Stimulated activated naive B cell treated with anti-CD40 and anti-IgM and Interleukin-4, amounts not matched to agents 10 μg/mL and 1 μg/mL and 100 μg/mL, for 72 hours (primary cell): ENCODE data around the gene PBXIP1.

Experiments used
- ATAC-seq, 2 donors: fragments of 150-1000 bp; cut with Tn5 transposase; replicated peaks; 2 replicates each; pipeline ENCODE4 v1.10.0; 2021; ENCODE audit warnings: moderate library complexity in 1 of 2
- DNase-seq: peaks from one replicate; pipeline ENCODE4 v3.0.0; 2021
- H3K27ac Mint-ChIP-seq: one replicate; pipeline ENCODE4 v1.8.0; 2022; ENCODE audit warnings: mild to moderate bottlenecking, mixed read lengths
- H3K27me3 Mint-ChIP-seq, 2 donors: one replicate each; pipeline ENCODE4 v1.8.0; 2022; ENCODE audit warnings: mixed read lengths in 2 of 2
- H3K36me3 Mint-ChIP-seq, 2 donors: one replicate each; pipeline ENCODE4 v1.8.0; 2022; ENCODE audit warnings: mixed read lengths in 2 of 2, mild to moderate bottlenecking in 1 of 2
- H3K4me1 Mint-ChIP-seq, 2 donors: one replicate each; pipeline ENCODE4 v1.8.0; 2022; ENCODE audit warnings: mixed read lengths in 2 of 2, mild to moderate bottlenecking in 1 of 2
- H3K4me3 Mint-ChIP-seq, 2 donors: one replicate each; pipeline ENCODE4 v1.8.0; 2022; ENCODE audit warnings: mild to moderate bottlenecking in 2 of 2, mixed read lengths in 2 of 2, moderate library complexity in 1 of 2
- H3K9me3 Mint-ChIP-seq, 2 donors: one replicate each; pipeline ENCODE4 v1.8.0; 2022; ENCODE audit warnings: mixed read lengths in 2 of 2, mild to moderate bottlenecking in 1 of 2

Gene PBXIP1

DNA sequence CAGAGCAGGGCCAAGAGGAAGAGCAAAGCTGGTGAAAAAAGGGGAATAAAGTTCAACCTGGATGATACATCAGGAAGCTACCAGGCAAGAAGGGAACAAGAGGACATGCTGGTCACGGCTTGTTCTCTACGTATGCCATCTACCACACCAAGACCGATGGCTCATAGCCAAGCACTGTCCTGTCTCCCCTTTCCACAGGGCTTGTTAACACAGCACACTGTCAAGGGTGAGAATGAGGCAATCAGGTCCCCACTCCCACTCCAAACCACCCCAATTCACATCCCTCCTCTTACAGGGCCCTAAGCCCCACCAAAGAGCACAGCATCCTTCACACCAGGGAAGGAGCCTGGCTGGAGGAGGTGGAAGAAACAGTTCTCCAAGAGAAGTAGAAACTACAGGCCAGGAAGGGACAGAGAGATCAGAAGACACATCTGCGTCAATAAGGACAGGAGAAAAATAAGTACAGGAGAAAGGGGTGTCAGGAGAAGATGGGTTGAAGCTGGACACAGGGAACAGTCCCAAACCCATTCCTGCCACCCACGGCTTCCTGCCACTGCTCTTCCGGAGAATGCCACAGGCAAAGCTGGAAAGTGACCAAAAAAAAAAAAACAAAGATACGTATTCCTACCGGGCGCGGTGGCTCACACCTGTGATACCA lies 15.6 kb upstream of the PBXIP1 start:
- Mint-ChIP-seq H3K9me3 (no peaks in the 10 kb centered on the region), H3K4me3 (peak overlapping the region; percentile 36 to 82), H3K27me3 (no peaks in the 10 kb centered on the region), H3K36me3 (peaks cover 28 to 42% of the 10 kb centered on the region in 2 donors), H3K27ac (peak overlapping the region; percentile 56), H3K4me1 (peaks cover 31 to 50% of the 10 kb centered on the region in 2 donors)
- DNase-seq (no peak), ATAC-seq (no peak)

DNA sequence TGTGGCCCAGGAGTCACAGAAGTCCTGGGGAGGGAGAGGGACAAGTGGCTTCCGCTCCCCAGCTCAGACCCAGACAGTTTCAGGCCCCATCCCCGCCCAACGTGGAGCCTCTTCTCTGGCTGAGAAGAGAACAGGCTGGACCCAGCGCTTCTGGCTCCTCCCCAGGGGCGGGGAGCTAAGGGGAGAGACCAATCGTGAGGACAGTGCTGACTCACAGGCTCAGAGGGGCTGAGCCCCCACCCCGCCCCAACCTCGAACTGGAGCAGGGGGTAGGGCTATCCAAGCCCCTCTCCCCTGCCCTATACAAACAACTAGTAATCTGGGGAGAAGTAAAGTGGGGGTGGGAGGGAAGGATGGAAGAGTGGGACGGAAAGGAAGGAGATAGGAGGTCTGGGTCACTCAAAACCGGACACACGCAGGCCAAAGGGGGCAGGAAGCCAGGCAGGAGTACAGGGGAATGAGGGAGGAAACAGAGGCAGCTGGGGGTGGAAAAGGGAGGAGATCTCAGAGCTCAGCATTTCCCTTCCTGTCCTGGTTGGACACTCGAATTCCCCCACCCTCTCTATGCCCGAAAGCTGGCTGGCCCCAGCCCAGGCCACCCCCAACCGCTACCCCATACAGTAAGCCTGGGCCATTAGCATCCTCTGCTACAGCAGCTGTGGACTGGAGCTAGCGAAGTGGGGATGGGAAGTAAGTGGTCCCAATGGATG lies 14.9 kb upstream of the PBXIP1 start, which contains the start of gene SHC1:
Gene SHC1, minus strand, starts transcription at position 117 of the 710 bp plus-strand sequence. CDS start 221 bp downstream, outside the sequence.
- ATAC-seq, result peak in 1 of 2 donors; percentile 15

DNA sequence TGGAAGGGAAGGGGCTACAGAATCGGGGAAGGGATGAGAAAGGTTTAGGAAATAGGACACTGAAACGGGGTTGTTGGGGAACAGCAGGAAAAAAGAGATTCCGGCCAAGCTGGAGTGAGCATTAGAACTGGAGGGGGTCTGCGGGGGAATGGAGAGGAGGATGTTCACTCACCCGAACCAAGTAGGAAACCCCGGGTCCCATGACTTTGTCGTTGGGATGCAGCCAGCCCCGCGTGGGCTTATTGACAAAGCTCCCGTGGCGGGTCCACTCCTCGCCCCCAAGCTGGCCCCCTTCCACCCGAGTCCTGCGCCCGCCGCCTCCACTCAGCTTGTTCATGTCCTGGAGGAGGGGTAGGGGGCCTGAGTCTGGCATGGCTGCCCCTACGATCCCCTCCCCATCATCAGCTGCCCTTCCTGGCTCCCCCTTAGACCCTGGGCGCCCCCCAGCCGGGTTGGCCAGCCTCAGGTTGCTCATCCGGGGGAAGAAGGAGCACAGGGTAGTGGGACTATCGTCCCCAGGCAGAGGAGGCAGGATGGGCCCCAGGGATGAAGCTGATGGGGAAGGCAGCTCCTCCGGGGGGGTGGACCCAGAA lies 14.1 kb upstream of the PBXIP1 start:
- Mint-ChIP-seq H3K9me3 (no peaks in the 10 kb centered on the region), H3K27me3 (no peaks in the 10 kb centered on the region), H3K4me3 (peak overlapping the region; percentile 75 to 82), H3K4me1 (peaks cover 32 to 50% of the 10 kb centered on the region in 2 donors), H3K27ac (peak overlapping the region; percentile 97), H3K36me3 (peaks cover 34 to 49% of the 10 kb centered on the region in 2 donors)
- ATAC-seq (no peak), DNase-seq (no peak)

More for the DNA sequence above, 14.9 kb upstream of the PBXIP1 start, which contains the start of gene SHC1:
- Mint-ChIP-seq H3K9me3 (no peaks in the 10 kb centered on the region), H3K36me3 (peaks cover 28 to 42% of the 10 kb centered on the region in 2 donors), H3K4me1 (peaks cover 29 to 50% of the 10 kb centered on the region in 2 donors), H3K27me3 (no peaks in the 10 kb centered on the region), H3K27ac (peak within 1 kb of the TSS; percentile 97), H3K4me3 (peak within 1 kb of the TSS; percentile 75 to 82)
- peak; percentile 46 for DNase-seq

DNA sequence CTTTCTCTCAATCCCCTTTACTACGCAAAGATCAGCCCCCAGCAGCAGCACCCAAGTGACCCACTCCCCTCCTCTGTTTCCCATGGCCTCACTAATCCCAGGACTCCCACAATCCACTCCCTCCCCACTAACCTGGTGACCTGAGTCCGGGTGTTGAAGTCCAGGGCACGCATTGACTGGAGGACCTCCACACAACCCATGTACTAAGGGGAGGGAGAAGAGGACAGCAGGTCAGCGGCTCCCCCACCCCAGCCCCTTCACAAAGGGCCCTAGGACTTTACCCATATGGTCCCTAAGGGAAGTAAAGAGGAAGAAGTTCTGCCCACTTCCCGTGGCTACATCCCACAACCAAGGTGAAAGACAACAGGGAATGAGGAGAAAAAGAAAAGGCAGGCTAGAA lies 13.3 kb upstream of the PBXIP1 start:
- Mint-ChIP-seq H3K27me3 (no peaks in the 10 kb centered on the region), H3K36me3 (peaks cover 34 to 49% of the 10 kb centered on the region in 2 donors), H3K27ac (peak overlapping the region; percentile 75), H3K4me1 (peaks cover 32 to 50% of the 10 kb centered on the region in 2 donors), H3K4me3 (peak overlapping the region; percentile 56 to 60), H3K9me3 (no peaks in the 10 kb centered on the region)
- no peak for DNase-seq
- ATAC-seq, result no peak

DNA sequence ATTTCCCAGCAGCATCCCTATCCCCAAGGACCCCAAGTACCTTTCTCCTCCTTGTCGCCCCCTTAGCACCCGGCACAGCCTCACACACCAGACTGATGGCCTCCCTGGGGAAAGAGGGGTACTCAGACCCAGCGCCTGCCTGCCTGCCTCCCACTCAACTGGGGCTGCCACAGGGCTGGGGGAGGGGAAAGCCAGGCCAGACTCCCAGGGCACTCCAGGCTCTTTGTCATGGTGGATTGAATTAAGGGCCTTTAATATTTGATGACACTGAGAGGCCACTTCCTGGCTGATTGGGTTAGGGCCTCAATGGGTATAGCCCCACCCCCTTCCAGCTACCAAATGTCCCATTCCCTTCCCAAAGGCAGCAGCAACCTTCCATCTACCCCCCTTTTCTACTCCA lies 12.8 kb upstream of the PBXIP1 start:
- Mint-ChIP-seq H3K4me1 (peaks cover 36 to 54% of the 10 kb centered on the region in 2 donors), H3K27me3 (no peaks in the 10 kb centered on the region), H3K36me3 (peaks cover 37 to 54% of the 10 kb centered on the region in 2 donors), H3K27ac (peak overlapping the region; percentile 62), H3K9me3 (no peaks in the 10 kb centered on the region), H3K4me3 (no peak overlapping the region)
- ATAC-seq, result no peak
- no peak for DNase-seq

DNA sequence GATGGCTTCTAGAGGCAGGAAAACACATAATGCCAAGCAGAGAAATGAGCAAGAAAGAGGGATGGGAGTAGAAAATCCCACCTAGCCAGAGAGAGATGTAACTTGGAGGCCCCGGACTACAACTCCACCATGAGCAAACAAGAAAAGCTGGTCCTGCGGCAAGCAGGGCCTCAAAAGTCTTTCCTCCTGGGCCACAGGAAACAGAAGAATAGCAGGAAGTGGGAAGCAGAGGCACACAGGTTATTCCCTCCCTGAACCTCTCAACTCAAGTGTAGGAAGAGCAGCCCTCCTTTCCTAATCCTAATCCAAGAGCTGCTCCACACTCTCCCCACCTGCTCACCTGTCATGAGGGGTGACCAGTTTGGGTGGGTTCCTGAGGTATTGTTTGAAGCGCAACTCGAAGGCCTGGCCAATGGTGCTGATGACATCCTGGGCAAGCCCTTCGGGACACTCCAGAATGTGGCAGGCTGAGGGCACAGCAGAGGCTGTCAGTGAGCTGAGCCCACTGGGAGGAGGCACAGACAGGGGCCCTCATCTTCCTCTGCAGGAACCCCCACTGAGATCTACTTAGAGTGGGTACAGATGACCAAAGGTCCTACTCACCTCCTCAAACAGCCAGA lies 11.5 kb upstream of the PBXIP1 start:
- peaks cover 44 to 60% of the 10 kb centered on the region in 2 donors for H3K36me3 Mint-ChIP-seq
- H3K4me1 Mint-ChIP-seq, result peaks cover 36 to 61% of the 10 kb centered on the region in 2 donors
- ATAC-seq (no peak), DNase-seq (no peak)
- H3K27me3 Mint-ChIP-seq, result no peaks in the 10 kb centered on the region
- H3K9me3 Mint-ChIP-seq, result no peaks in the 10 kb centered on the region
- no peak overlapping the region for H3K4me3 Mint-ChIP-seq
- H3K27ac Mint-ChIP-seq, result peak overlapping the region; percentile 85

DNA sequence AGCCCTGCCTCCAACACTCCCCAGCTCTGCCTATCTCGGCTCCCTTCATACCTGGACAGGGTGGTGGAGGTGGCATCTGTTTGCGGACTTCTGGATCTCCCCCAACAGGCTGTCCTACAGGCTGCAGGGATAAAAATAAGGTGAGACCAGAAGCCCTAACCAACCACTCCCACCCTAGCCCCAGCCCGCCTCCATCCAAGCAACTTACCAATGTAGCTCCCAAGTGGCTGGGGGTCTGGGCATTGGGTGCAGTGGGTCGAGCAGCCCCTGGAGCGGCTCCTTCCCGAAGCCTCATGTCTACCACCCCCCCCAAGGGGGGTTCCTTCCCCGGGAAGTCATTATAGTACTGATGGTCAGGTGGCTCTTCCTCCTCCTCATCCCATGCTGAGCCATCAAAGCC lies 10.2 kb upstream of the PBXIP1 start:
- DNase-seq, result no peak
- Mint-ChIP-seq H3K27me3 (no peaks in the 10 kb centered on the region), H3K27ac (no peak overlapping the region), H3K36me3 (peaks cover 41 to 56% of the 10 kb centered on the region in 2 donors), H3K9me3 (no peaks in the 10 kb centered on the region), H3K4me1 (peaks cover 27 to 54% of the 10 kb centered on the region in 2 donors), H3K4me3 (no peak overlapping the region)
- ATAC-seq, result no peak

DNA sequence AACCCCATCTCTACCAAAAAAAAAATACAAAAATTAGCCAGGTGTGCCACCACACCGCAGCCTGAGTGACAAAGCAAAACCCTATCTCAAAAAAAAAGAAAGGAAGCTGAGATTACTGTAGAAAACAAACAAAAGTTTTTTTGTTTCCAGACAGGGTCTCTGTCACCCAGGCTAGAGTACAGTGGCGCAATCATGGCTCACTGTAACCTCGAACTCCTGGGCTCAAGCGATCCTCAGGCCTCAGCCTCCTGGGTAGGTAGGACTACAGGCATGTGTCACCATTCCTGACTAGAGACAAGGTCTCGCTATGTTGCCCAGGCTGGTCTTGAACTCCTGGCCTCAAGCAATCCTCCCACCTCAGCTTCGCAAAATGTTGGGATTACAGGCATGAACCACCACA lies 8.5 kb upstream of the PBXIP1 start:
- no peak overlapping the region for H3K4me3 Mint-ChIP-seq
- DNase-seq (no peak), ATAC-seq (no peak)
- H3K27me3 Mint-ChIP-seq, result no peaks in the 10 kb centered on the region
- H3K27ac Mint-ChIP-seq, result peak overlapping the region; percentile 20
- H3K9me3 Mint-ChIP-seq, result no peaks in the 10 kb centered on the region
- H3K36me3 Mint-ChIP-seq, result peaks cover 40 to 52% of the 10 kb centered on the region in 2 donors
- peaks cover 20 to 53% of the 10 kb centered on the region in 2 donors for H3K4me1 Mint-ChIP-seq

DNA sequence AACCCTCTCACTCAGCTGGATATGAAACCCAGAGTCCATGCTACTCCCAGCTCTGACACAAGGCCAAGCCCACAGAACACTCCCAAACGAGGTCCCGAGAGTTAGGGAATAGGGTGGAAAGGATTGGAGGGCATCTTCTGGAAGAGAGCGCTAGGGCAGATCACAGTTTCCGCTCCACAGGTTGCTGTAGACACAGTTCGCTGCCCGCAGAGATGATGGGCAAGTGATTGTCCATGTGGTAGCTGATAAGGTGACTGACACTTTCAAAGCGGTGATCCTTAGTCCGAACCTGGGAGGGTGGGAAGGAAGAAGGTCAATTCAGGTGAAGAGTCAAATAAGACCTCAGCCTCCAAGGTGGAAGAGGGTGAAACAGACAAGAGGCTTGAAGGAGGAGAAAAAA lies 7.7 kb upstream of the PBXIP1 start:
- H3K9me3 Mint-ChIP-seq, result no peaks in the 10 kb centered on the region

DNA sequence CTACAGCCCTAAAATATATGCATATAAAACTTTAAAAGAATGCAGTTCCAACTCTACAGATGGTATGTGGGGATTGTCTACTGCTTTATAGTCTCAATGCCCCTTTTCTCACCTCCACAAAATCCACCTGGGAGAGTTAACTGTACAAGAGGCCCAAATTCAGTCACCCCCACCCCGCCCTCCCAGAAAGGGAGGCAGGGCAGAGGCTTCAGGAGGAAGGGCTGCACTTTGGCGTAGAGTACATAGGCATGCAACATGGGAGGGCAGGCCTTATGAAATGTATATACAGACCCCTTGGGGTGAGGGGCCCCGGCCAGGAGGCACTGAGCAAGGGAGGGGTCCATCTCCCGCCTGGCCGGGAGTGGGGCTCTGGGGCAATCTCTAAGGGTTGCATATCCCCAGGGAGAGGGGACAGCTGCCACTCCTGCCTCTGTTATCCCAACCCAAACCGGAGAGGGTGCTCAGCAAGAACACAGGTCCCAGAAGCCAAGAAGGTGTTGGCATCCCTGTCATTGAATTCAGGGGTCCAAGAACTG lies 7.0 kb upstream of the PBXIP1 start:
- ATAC-seq, result no peak
- peak overlapping the region; percentile 88 to 90 for H3K4me3 Mint-ChIP-seq
- H3K36me3 Mint-ChIP-seq, result peaks cover 33 to 44% of the 10 kb centered on the region in 2 donors
- H3K9me3 Mint-ChIP-seq, result no peaks in the 10 kb centered on the region
- peak overlapping the region; percentile 81 for H3K27ac Mint-ChIP-seq
- no peaks in the 10 kb centered on the region for H3K27me3 Mint-ChIP-seq
- DNase-seq, result no peak
- H3K4me1 Mint-ChIP-seq, result peaks cover 19 to 44% of the 10 kb centered on the region in 2 donors

More for the DNA sequence above, 7.7 kb upstream of the PBXIP1 start:
- Mint-ChIP-seq H3K27me3 (no peaks in the 10 kb centered on the region), H3K4me1 (peaks cover 16 to 52% of the 10 kb centered on the region in 2 donors), H3K4me3 (no peak overlapping the region), H3K27ac (no peak overlapping the region), H3K36me3 (peaks cover 34 to 48% of the 10 kb centered on the region in 2 donors)
- no peak for ATAC-seq
- no peak for DNase-seq

DNA sequence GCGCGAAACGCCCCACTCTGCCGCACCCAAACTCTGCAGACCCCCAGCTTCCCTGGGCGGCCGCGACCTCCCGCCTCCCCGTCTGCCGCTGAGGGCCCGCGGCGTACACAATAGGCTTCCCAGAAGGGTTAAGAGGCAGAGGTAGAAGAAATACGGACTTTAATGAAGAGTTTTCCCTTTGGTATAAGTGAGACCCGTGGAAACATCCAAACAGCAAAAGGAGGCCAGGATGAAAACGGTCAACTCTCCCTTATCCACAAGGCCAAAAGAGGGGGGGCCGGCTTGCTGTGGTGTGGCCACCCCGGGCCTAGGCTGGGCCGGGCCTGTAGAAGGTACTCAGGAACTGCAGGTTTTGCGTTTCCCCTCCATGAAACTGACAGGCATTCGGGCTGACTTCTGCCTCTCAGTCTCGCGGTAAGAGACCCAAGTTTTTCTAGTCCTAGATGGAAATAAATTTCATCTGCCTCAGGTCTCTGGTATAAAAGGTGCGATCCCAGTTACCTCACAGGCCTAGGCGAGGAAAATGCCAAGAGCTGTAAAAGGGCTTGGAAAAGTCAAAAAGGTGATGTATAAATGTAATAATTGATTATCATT lies 6.4 kb upstream of the PBXIP1 start:
- Mint-ChIP-seq H3K9me3 (no peaks in the 10 kb centered on the region), H3K4me3 (peak overlapping the region; percentile 88 to 90), H3K27ac (peak overlapping the region; percentile 97), H3K36me3 (peaks cover 27 to 38% of the 10 kb centered on the region in 2 donors), H3K4me1 (peaks cover 21 to 49% of the 10 kb centered on the region in 2 donors), H3K27me3 (no peaks in the 10 kb centered on the region)
- peak; percentile 41 for ATAC-seq
- DNase-seq, result no peak

DNA sequence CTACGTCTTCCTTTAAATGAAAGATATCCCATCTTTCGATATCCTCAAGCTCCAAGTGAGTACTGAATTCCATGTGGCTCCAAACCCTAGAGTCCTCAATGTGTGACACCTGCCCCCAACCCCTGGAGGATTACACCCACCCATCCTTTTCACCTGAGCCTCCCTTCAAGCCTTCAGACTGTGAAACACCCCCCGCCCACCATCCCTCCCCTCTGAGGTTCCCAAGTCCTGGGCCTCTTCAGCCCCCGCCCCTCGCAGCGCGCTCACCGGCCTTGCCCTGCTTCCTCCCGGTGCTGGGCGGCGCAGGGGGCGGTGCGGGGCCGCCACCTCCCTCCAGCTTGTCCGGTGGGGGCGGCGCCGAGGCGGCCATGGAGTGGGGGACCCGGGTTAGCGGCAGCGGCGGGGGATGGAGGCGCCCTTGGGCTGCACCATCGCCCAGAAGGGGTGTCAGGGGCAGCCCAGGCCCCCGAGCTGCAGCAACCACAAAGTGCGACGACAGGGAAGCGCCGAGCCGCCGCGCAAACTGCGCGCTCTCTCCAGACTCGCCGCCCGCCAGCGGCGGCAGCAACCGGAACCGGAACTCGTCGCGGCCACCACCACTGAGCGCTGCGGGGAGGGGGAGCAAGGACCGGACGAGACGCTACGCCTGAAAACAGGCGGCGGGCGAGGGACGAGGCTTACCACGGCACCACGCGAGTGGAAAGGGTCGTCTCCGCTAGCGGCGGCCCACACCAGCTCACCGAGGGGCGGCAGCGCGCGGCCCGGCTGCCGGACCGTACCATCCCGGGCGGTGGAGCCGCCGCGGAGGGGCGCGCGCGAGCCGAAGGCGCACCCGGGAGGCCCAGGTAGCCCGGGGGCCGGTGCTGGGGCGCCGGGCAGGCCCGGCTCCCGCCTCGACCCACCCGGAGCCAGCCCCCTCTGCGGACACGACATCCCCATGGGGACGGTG lies 5.6 kb upstream of the PBXIP1 start, which contains the start of gene PYGO2:
Gene PYGO2, minus strand, starts transcription at position 576 of the 949 bp plus-strand sequence. Its CDS starts 206 bp downstream, at position 370.
- DNase-seq (peak; percentile 78), ATAC-seq (peak; percentile 85 to 87)
- Mint-ChIP-seq H3K9me3 (no peaks in the 10 kb centered on the region), H3K27ac (peak within 1 kb of the TSS; percentile 97), H3K4me1 (peaks cover 24 to 53% of the 10 kb centered on the region in 2 donors), H3K36me3 (peaks cover 26 to 36% of the 10 kb centered on the region in 2 donors), H3K4me3 (peak within 1 kb of the TSS; percentile 88 to 90), H3K27me3 (no peaks in the 10 kb centered on the region)
